Panc1 (cell line): ENCODE measurements around the gene MRPL41. TPM values are rescaled to one million over a fixed set of nuclear protein-coding genes. Genes with fewer than 3 reads are reported as not detected.

Experiments used
- ATAC-seq: fragments of 200-7000 bp; cut with Tn5 transposase; 2 replicates; pipeline ENCODE4 v1.9.1; 2020; ENCODE audit warnings: mild to moderate bottlenecking, moderate library complexity
- BruUV-seq: library from RNA; stranded (reverse); fragments of 400-500 nt; replicated peaks from 2 replicates; lab custom pipeline; 2021; lab: Mats Ljungman, UMichigan
- CTCF ChIA-PET: fragments of 300-600 bp; sonication (Branson Sonifier 250); formaldehyde crosslinking; loops from one replicate; lab custom pipeline; 2022; ENCODE audit warnings: antibody characterized with exemption; lab: Charles Lee
- POLR2A ChIA-PET: fragments of 300-600 bp; sonication (Branson Sonifier 250); formaldehyde crosslinking; loops from one replicate; lab custom pipeline; 2022; ENCODE audit warnings: antibody characterized with exemption; lab: Charles Lee
- DNase-seq: peaks from one replicate; pipeline ENCODE4 v3.0.0-alpha.2; 2010; ENCODE audit warnings: low read depth, low spot score
- H3K27ac ChIP-seq: 2 replicates; pipeline ENCODE4 v1.5.1; 2011; ENCODE audit warnings: mild to moderate bottlenecking, low read length, inconsistent platforms
- H3K27me3 ChIP-seq: fragments of 200-500 bp; sonication (Bioruptor generic); 2 replicates; pipeline ENCODE4 v1.6.0; 2014; ENCODE audit warnings: low read length, inconsistent platforms; ENCODE audit not compliant: control insufficient read depth, insufficient read depth
- H3K36me3 ChIP-seq: fragments of 200-500 bp; sonication (Bioruptor generic); 2 replicates; pipeline ENCODE4 v1.5.1; 2014; ENCODE audit warnings: inconsistent platforms, mild to moderate bottlenecking, low read length, moderate library complexity; ENCODE audit not compliant: control insufficient read depth, insufficient read depth
- H3K4me1 ChIP-seq: 2 replicates; pipeline ENCODE4 v1.5.1; 2011; ENCODE audit warnings: inconsistent platforms, mild to moderate bottlenecking, low read length, moderate library complexity; ENCODE audit not compliant: control insufficient read depth, insufficient read depth
- H3K4me3 ChIP-seq, 2 experiments: 2 replicates each; pipeline ENCODE4 v1.5.1; 2011 to 2012; ENCODE audit warnings: low read depth in 2 of 2, low read length in 2 of 2, mild to moderate bottlenecking in 2 of 2, inconsistent platforms in 1 of 2, moderate library complexity in 1 of 2
- H3K9me3 ChIP-seq: fragments of 200-500 bp; sonication (Bioruptor generic); 2 replicates; pipeline ENCODE4 v1.5.1; 2014; ENCODE audit warnings: low read depth, mild to moderate bottlenecking, inconsistent platforms, low read length, moderate library complexity; ENCODE audit not compliant: control insufficient read depth, insufficient read depth
- CTCF ChIP-seq: fragments of 450-650 bp; IDR thresholded peaks from 2 replicates; pipeline ENCODE4 v1.5.1; 2017; ENCODE audit warnings: mild to moderate bottlenecking
- POLR2AphosphoS5 ChIP-seq: IDR thresholded peaks from 2 replicates; pipeline ENCODE4 v1.6.1; 2012; ENCODE audit warnings: mild to moderate bottlenecking, low read depth, low read length, moderate library complexity
- REST ChIP-seq, 2 experiments: IDR thresholded peaks; 2 replicates each; pipeline ENCODE4 v1.6.1; 2011 to 2012; ENCODE audit warnings: low read depth in 2 of 2, control low read depth in 1 of 2, low read length in 1 of 2, mild to moderate bottlenecking in 1 of 2, moderate library complexity in 1 of 2; ENCODE audit not compliant: insufficient read depth in 1 of 2
- SIN3A ChIP-seq: IDR thresholded peaks from 2 replicates; pipeline ENCODE4 v1.6.1; 2012; ENCODE audit warnings: low read depth, mild to moderate bottlenecking, low read length, moderate library complexity, borderline replicate concordance; ENCODE audit not compliant: insufficient read depth
- TCF7L2 ChIP-seq: IDR thresholded peaks from 2 replicates; pipeline ENCODE4 v1.6.1; 2011; ENCODE audit warnings: mild to moderate bottlenecking, low read depth, low read length, inconsistent platforms
- in situ Hi-C: cut with HindIII; loops from 2 replicates; pipeline ENCODE4 v1.10.0; 2016; ENCODE audit warnings: low sequenced_read_pairs, low pct_unique_long_range_greater_than_20kb
- intact Hi-C: fragments of 100-400 bp; cut with micrococcal nuclease; formaldehyde crosslinking; loops from one replicate; pipeline ENCODE4 v1.10.0; 2022; ENCODE audit not compliant: unreplicated experiment
- total RNA-seq: library from RNA; stranded (reverse); gene quantifications from one replicate; pipeline ENCODE4 v1.2.1, GENCODE V29; 2021; ENCODE audit not compliant: unreplicated experiment

MRPL41 gene
- total RNA-seq, 1 experiment from 2014 or later, result 86.4 TPM

- ATAC-seq (no peak), DNase-seq (no peak)
- no peak overlapping the region for H3K4me3 ChIP-seq
- H3K27me3 ChIP-seq, result no peaks in the 10 kb centered on the region
- no peak for TF ChIP-seq TCF7L2
- no peak for TF ChIP-seq SIN3A
- TF ChIP-seq CTCF, result no peak
- no peak for TF ChIP-seq POLR2AphosphoS5
- intact Hi-C loops (no loop called here), in situ Hi-C loops (no loop called here)
- ChIA-PET CTCF (no interaction called here), POLR2A (no interaction called here)
- no peaks in the 10 kb centered on the region for H3K4me1 ChIP-seq
- no peak overlapping the region for H3K27ac ChIP-seq
- no TSS peak for BruUV-seq
- 0 out of 2 replicates have a peak, but pooled peaks cover 3% of the 10 kb centered on the region for H3K36me3 ChIP-seq
- H3K9me3 ChIP-seq, result no peaks in the 10 kb centered on the region
Observed at GRCh38 chr9:137569609-137570203, 18.0 kb downstream of the MRPL41 start.

- Histone ChIP-seq H3K36me3 (0 out of 2 replicates have a peak, but pooled peaks cover 3% of the 10 kb centered on the region), H3K4me3 (no peak overlapping the region), H3K27me3 (no peaks in the 10 kb centered on the region), H3K4me1 (no peaks in the 10 kb centered on the region), H3K27ac (no peak overlapping the region), H3K9me3 (no peaks in the 10 kb centered on the region)
- intact Hi-C loops (no loop called here), in situ Hi-C loops (no loop called here)
- no peak for DNase-seq
- POLR2A ChIA-PET, result no interaction called here
- CTCF ChIA-PET, result no interaction called here
- no peak for TF ChIP-seq POLR2AphosphoS5
- TF ChIP-seq TCF7L2, result no peak
- TF ChIP-seq CTCF, result no peak
- TF ChIP-seq REST (IDR thresholded peaks at IDR 0.05; ENCODE audit: insufficient read depth in 1 of 2, low read depth in 2 of 2, low read length in 1 of 2), result no peak
- TF ChIP-seq SIN3A, result no peak
- no peak for ATAC-seq
- no TSS peak for BruUV-seq
Observed at GRCh38 chr9:137570566-137570965, 18.9 kb downstream of the MRPL41 start.
